NOMO-1 (cell line): ENCODE data around the gene KCNN3.

ENCODE experiments used
- DNase-seq, 2 experiments: peaks; one replicate each; lab custom pipeline; 2025; ENCODE audit not compliant: unreplicated experiment in 2 of 2; lab: John Stamatoyannopoulos, UW

KCNN3 gene

GRCh38 chr1:154755858-154756730 lies 114.0 kb downstream of the KCNN3 start:
- no peak for DNase-seq

DNA sequence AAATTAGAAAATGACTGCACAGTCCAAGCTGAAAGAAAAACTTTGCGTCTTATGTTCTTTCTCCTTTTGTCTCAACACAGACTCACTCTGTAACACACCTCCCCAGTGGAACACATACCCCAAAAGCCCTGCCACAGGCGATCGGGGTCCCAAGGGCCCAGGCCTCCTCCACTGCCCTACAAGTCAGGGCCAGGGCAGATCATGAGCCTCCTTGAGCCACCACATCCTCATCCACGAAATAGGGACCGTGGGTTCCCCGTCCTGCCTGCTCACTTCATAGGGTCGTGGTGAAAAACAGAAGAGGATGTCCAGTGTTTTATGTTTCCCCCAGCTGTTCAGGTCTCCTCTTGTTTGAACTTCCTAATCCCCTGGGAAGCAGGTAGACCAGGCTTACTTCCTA lies 116.7 kb downstream of the KCNN3 start:
- DNase-seq = no peak

- no peak for DNase-seq
These were observed 117.6 kb downstream of the KCNN3 start for GRCh38 chr1:154752273-154753030.

GRCh38 chr1:154751690-154752089 lies 118.4 kb downstream of the KCNN3 start:
- DNase-seq = peak; percentile 39 to 68

- no peak for DNase-seq
These were observed 119.1 kb downstream of the KCNN3 start for GRCh38 chr1:154750681-154751665.

- DNase-seq = peak; percentile 8 to 25
These were observed 120.9 kb downstream of the KCNN3 start for GRCh38 chr1:154749078-154749760.

DNA sequence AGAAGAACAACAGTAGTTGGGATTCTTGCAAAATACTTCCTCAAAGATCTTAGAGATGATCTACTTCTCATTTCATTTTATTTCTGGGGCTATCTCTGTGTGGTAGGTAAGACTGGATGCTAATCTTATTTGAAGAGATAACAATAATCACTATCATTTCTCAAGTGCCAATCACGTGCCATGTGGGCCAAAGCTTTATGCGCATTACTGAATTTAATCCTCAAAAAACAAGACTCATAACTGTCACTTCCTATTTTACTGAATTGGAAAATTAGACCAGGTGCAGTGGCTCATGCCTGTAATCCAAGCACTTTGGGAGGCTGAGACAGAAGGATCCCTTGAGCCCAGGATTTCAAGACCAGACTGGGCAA lies 121.7 kb downstream of the KCNN3 start:
- DNase-seq = peak; percentile 53 to 65

- peak; percentile 53 to 65 for DNase-seq
These were observed 122.2 kb downstream of the KCNN3 start for GRCh38 chr1:154747740-154748404.

GRCh38 chr1:154747380-154747739 lies 122.7 kb downstream of the KCNN3 start:
- DNase-seq = no peak

DNA sequence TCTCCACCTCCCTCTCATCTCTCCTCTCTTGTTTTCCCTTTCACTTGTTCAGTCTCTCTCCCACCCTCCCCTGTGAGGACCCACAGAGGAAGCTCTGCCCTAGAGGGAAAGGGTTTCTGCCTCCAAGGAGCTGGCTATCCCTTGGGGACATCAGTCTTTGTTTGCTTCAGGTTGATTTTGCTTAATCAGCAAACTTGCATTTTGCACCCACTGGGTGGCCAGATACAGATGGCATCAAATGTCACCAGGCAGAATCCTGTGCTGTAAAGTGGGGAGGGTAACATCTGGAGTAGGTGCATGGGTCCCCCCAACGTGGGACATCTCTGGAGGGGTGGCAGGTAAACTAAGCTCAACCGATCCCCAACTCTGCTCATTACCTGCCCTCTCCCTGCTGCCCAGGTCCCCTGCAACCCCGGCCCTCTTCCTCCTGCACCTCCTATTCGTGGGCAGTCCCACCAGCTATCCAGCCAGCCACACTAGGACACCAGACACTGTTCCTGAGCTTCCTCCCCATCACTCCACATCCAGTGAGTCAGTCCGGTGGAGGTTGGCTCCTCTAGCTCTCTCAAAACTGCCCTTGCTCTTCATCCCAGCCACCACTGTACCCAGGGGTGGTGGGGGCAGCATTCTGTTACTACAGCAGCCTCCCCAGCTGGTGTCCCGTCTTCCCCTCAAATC lies 123.3 kb downstream of the KCNN3 start:
- no peak for DNase-seq

DNA sequence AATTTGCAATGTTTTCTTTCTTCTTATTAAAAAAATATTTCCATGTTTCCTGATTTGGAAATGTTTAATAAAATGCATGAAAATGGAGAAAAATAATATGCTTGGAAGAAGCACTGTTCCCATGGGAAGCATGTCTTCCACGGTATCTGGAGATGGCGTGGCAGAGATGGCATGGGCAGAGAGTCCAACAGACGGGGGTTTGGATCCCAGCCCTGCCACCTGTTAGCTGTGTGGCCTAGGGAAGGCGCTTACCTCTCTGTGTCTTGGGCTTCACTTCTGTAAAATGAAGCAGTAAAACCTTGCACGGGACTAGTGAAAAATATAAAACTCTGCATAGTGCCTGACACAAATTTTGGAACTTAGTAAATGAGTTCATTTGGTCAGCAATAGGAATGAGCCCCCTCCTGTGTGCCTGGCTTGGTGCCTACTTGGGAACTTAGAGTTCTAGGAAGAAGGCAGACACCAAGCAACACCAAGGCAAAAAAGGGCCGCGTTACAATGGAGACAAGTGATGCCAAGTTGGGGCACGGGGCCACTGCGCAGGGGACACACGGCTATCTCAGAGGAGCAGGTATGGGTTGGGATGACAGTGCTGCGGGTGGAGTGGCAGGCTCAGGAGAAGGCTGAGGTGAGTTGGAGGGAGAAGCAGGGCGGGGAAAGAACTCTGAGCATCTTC lies 124.2 kb downstream of the KCNN3 start:
- DNase-seq = no peak

DNA sequence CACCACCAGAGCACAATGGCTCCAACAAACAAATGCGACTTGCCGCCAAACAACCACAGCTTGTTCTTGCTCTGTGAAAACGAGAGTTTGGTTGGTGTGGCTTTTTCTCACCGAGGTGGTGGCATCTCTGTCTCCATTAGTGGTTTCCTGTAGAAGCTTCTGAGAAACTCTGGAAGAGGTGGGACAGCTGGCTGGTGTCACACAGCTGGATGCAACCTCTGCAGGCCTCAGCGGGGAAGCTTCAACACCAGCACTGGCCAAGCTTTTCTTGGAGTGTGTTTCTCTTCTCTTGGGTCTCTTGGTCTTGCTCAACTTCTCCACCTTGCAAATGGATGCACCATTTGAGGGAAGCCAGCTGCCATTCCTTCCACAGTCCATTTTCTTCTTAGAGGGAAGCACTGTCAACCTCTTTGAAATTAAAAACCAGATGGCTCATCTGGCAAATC lies 124.8 kb downstream of the KCNN3 start:
- DNase-seq = no peak

- DNase-seq = no peak
These were observed 125.6 kb downstream of the KCNN3 start for GRCh38 chr1:154744352-154745035.

GRCh38 chr1:154743526-154744036 lies 126.5 kb downstream of the KCNN3 start:
- DNase-seq = no peak

DNA sequence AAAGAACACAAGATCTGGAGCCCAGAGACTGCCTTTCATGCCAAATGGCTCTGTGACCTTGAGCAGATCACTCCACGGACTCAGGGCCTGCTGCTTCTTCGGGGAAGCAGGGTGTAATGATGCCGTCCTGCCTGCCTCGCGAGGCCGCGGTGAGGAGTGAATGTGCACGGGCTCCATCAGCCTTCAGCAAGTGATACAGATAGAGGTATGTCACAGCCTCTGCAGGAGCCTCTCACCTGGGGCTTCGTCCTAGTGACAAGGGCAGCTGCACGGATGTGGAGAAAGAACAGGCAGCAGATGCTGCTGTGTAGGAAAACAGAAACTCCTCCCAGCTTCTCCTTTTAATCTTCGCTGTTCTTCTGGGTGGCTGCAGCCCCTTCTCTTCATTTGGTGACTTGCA lies 127.5 kb downstream of the KCNN3 start:
- no peak for DNase-seq

GRCh38 chr1:154741741-154742495 lies 128.2 kb downstream of the KCNN3 start:
- DNase-seq = no peak

DNA sequence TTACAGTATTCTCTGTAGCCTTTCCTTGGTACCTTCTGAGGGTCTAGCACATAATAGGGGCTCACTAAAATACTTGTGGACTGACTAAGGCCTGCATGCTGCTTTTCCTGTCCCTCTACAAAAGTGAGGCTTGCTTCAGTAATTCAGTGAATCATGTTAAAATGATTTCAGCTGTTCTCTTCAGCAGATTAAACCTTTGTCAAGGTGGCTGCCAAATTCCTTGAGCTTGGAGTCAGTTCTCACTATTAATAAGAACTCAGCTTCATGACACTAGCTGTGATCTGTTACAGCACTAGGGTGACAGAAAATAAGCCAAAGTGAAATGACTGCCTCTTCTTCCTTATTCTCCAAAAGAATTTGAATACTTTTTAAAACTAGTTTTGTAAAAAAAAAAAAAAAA lies 128.8 kb downstream of the KCNN3 start:
- DNase-seq = no peak
